GM21381 (cell line): Measurements from ENCODE around the gene MLKL.

Experiments
- ATAC-seq: cut with Tn5 transposase; IDR thresholded peaks from one replicate; pipeline ENCODE4 v1.9.1; 2021; ENCODE audit warnings: mild to moderate bottlenecking, moderate library complexity; ENCODE audit not compliant: unreplicated experiment

The MLKL gene

GRCh38 chr16:74700438-74701225, at the start of gene MLKL:
Gene MLKL, minus strand, starts transcription at chr16:74700862. Its CDS starts 5,105 bp downstream, at chr16:74695757.
- ATAC-seq, result peak; percentile 53

- no peak for ATAC-seq
Observed at GRCh38 chr16:74749291-74750055, 48.8 kb upstream of the MLKL start.

GRCh38 chr16:74748616-74749026, 48.0 kb upstream of the MLKL start:
- no peak for ATAC-seq

GRCh38 chr16:74747716-74748615, 47.3 kb upstream of the MLKL start:
- ATAC-seq, result no peak

- ATAC-seq, result no peak
Observed at GRCh38 chr16:74745926-74746325, 45.3 kb upstream of the MLKL start.

GRCh38 chr16:74745109-74745615, 44.5 kb upstream of the MLKL start:
- no peak for ATAC-seq

GRCh38 chr16:74744566-74744965, 43.9 kb upstream of the MLKL start:
- ATAC-seq, result no peak

- no peak for ATAC-seq
Observed at GRCh38 chr16:74743668-74744299, 43.1 kb upstream of the MLKL start.

- no peak for ATAC-seq
Observed at GRCh38 chr16:74743045-74743667, 42.5 kb upstream of the MLKL start.

GRCh38 chr16:74742051-74742481, 41.4 kb upstream of the MLKL start:
- ATAC-seq, result no peak

- no peak for ATAC-seq
Observed at GRCh38 chr16:74740795-74741304, 40.2 kb upstream of the MLKL start.

- no peak for ATAC-seq
Observed at GRCh38 chr16:74739275-74739674, 38.6 kb upstream of the MLKL start.

- no peak for ATAC-seq
Observed at GRCh38 chr16:74738816-74739215, 38.2 kb upstream of the MLKL start.

- no peak for ATAC-seq
Observed at GRCh38 chr16:74738113-74738541, 37.5 kb upstream of the MLKL start.

GRCh38 chr16:74737521-74737920, 36.9 kb upstream of the MLKL start:
- no peak for ATAC-seq

GRCh38 chr16:74736531-74737157, 36.0 kb upstream of the MLKL start:
- no peak for ATAC-seq

- ATAC-seq, result no peak
Observed at GRCh38 chr16:74735554-74735953, 34.9 kb upstream of the MLKL start.

- ATAC-seq, result no peak
Observed at GRCh38 chr16:74735162-74735452, 34.4 kb upstream of the MLKL start.

- no peak for ATAC-seq
Observed at GRCh38 chr16:74734361-74735161, 33.9 kb upstream of the MLKL start.
